ENCODE data around the gene AP4M1. TPM values are rescaled to one million over a fixed set of nuclear protein-coding genes. Genes with fewer than 3 reads are reported as not detected.

AP4M1 gene
- total and polyA plus RNA-seq, 10 of the 15 experiments (the other 5 are each of a cell fraction or from before 2014, with no cell fraction given): 0.77 to 16.1 (median 13.0) TPM

- TF ChIP-seq, protein P1, sequence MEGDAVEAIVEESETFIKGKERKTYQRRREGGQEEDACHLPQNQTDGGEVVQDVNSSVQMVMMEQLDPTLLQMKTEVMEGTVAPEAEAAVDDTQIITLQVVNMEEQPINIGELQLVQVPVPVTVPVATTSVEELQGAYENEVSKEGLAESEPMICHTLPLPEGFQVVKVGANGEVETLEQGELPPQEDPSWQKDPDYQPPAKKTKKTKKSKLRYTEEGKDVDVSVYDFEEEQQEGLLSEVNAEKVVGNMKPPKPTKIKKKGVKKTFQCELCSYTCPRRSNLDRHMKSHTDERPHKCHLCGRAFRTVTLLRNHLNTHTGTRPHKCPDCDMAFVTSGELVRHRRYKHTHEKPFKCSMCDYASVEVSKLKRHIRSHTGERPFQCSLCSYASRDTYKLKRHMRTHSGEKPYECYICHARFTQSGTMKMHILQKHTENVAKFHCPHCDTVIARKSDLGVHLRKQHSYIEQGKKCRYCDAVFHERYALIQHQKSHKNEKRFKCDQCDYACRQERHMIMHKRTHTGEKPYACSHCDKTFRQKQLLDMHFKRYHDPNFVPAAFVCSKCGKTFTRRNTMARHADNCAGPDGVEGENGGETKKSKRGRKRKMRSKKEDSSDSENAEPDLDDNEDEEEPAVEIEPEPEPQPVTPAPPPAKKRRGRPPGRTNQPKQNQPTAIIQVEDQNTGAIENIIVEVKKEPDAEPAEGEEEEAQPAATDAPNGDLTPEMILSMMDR (IDR thresholded peaks at IDR 0.05 in 2 of 3, conservative IDR thresholded peaks at IDR 0.05 in 1 of 3; ENCODE audit: control insufficient read depth in 2 of 3, extremely low read depth in 1 of 3, insufficient read depth in 1 of 3, low read depth in 3 of 3, low read length in 3 of 3): 0 out of 6 replicates have a peak, but pooled peaks of 1 of the 3 experiments have one; percentile 13
- 0 out of 2 replicates have a peak, but pooled peaks have one; percentile 23 for TF ChIP-seq JUND (IDR thresholded peaks at IDR 0.05; ENCODE audit: low read depth, low read length)
- no peak for TF ChIP-seq STAT3 (IDR thresholded peaks at IDR 0.05; ENCODE audit: low read depth, low read length)
- no peak for TF ChIP-seq TCF7 (IDR thresholded peaks at IDR 0.05; ENCODE audit: borderline replicate concordance)
- no peak for TF ChIP-seq MYC (IDR thresholded peaks at IDR 0.05; ENCODE audit: insufficient read depth, insufficient read length, insufficient replicate concordance, low read length, severe bottlenecking)
- no peak; the same call in 1 of the 2 replicates for TF ChIP-seq YY1 (IDR thresholded peaks at IDR 0.05; ENCODE audit: low read depth, low read length)
- peak; percentile 49; the same call in 1 of the 2 replicates for TF ChIP-seq CEBPZ (IDR thresholded peaks at IDR 0.05; ENCODE audit: low read depth, low read length)
- TF ChIP-seq IRF5 (IDR thresholded peaks at IDR 0.05; ENCODE audit: borderline replicate concordance): no peak
- no peak for TF ChIP-seq SMC3 (IDR thresholded peaks at IDR 0.05; ENCODE audit: borderline replicate concordance, low read length)
- no peak for TF ChIP-seq RCOR1 (conservative IDR thresholded peaks at IDR 0.05; ENCODE audit: low read depth, low read length)
- no peak for TF ChIP-seq CEBPB (IDR thresholded peaks at IDR 0.05; ENCODE audit: borderline replicate concordance in 1 of 2, low read depth in 2 of 2, low read length in 2 of 2)
- TF ChIP-seq ATF2 (IDR thresholded peaks at IDR 0.05; ENCODE audit: low read length): no peak
- TF ChIP-seq IKZF1 (conservative IDR thresholded peaks at IDR 0.05): peak; percentile 62
- peak; percentile 82 for TF ChIP-seq CREB1 (IDR thresholded peaks at IDR 0.05; ENCODE audit: low read depth)
- TF ChIP-seq ESRRA (IDR thresholded peaks at IDR 0.05; ENCODE audit: low read length): no peak
- no peak for TF ChIP-seq CREM (IDR thresholded peaks at IDR 0.05; ENCODE audit: low read depth)
- TF ChIP-seq SIX5 (IDR thresholded peaks at IDR 0.05; ENCODE audit: low read depth, low read length, severe bottlenecking): peak; percentile 10
These were observed 47.3 kb downstream of the AP4M1 start, which contains the start of gene LAMTOR4 (continued) for GRCh38 chr7:100148559-100149328.
